Liver (tissue), 3 donors: ENCODE results near the gene KCNMA1.

Experiments used
- ATF3 ChIP-seq: IDR thresholded peaks from 2 replicates; pipeline ENCODE4 v1.6.1; 2016; ENCODE audit warnings: antibody characterized with exemption
- CTCF ChIP-seq: fragments of 150-350 bp; IDR thresholded peaks from 2 replicates; pipeline ENCODE4 v1.5.1; 2017; ENCODE audit warnings: improper control_type of control experiment, low read depth, low read length; ENCODE audit not compliant: missing input control
- GABPA ChIP-seq, 2 donors: IDR thresholded peaks in 1 of 2; conservative IDR thresholded peaks in 1 of 2; 2 replicates each; pipeline ENCODE4 v1.6.1; 2016; ENCODE audit warnings: antibody characterized with exemption in 2 of 2, mild to moderate bottlenecking in 1 of 2, moderate library complexity in 1 of 2
- MAX ChIP-seq: IDR thresholded peaks from 2 replicates; pipeline ENCODE4 v1.6.1; 2016; ENCODE audit warnings: antibody characterized with exemption
- NR2F2 ChIP-seq: IDR thresholded peaks from 2 replicates; pipeline ENCODE4 v1.6.1; 2016; ENCODE audit warnings: antibody characterized with exemption
- SP1 ChIP-seq: IDR thresholded peaks from 2 replicates; pipeline ENCODE4 v1.6.1; 2018; ENCODE audit warnings: antibody characterized with exemption, mild to moderate bottlenecking
- TAF1 ChIP-seq: conservative IDR thresholded peaks from 2 replicates; pipeline ENCODE4 v1.6.1; 2016; ENCODE audit warnings: antibody characterized with exemption, mild to moderate bottlenecking
- YY1 ChIP-seq: IDR thresholded peaks from 2 replicates; pipeline ENCODE4 v1.6.1; 2016; ENCODE audit warnings: antibody characterized with exemption, mild to moderate bottlenecking
- donor health status: healthy.
- donor health status: healthy.

- TF ChIP-seq CTCF (no peak), ATF3 (no peak), MAX (no peak), NR2F2 (no peak), SP1 (peak; percentile 66), GABPA (IDR thresholded peaks at IDR 0.05 in 1 of 2, conservative IDR thresholded peaks at IDR 0.05 in 1 of 2) (no peak), YY1 (no peak), TAF1 (no peak)
Measured at GRCh38 chr10:77553966-77554365, 83.6 kb downstream of the KCNMA1 start.
